ENCODE measurements around the gene GADD45B. TPM values are rescaled to one million over a fixed set of nuclear protein-coding genes. Genes with fewer than 3 reads are reported as not detected.

Gene GADD45B
- total RNA-seq, 2 donors from 2014 or later, result 16.5 to 23.6 TPM

- no peaks in the 10 kb centered on the region for H3K36me3 Mint-ChIP-seq (ENCODE audit: low read depth)
- no peak for DNase-seq
- Histone ChIP-seq H3K27ac (ENCODE audit: low read depth, low read length) (no peak overlapping the region), H3K4me3 (ENCODE audit: low read length) (no peak overlapping the region), H3K9me3 (ENCODE audit: control insufficient read depth, low read length) (no peaks in the 10 kb centered on the region), H3K9ac (ENCODE audit: extremely low read depth, low read length, poor library complexity, severe bottlenecking) (no peak overlapping the region), H3K36me3 (ENCODE audit: control insufficient read depth, insufficient read depth, low read length) (no peaks in the 10 kb centered on the region), H3K27me3 (ENCODE audit: control insufficient read depth, insufficient read depth, low read length, poor library complexity, severe bottlenecking) (no peaks in the 10 kb centered on the region), H3K4me1 (ENCODE audit: control insufficient read depth, insufficient read depth, low read length) (no peaks in the 10 kb centered on the region)
- TF ChIP-seq CTCF (conservative IDR thresholded peaks at IDR 0.05), result no peak
- peaks cover 2% of the 10 kb centered on the region for H3K9me3 Mint-ChIP-seq
- H3K27me3 Mint-ChIP-seq (ENCODE audit: insufficient read depth), result no peaks in the 10 kb centered on the region
- WGBS, 2 experiments (ENCODE audit: insufficient coverage in 1 of 2, insufficient read length in 1 of 2), result 96 to 100% methylated on average over 2 to 5 of the region's 8 CpGs
- H3K4me3 Mint-ChIP-seq, result no peak overlapping the region
- H3K27ac Mint-ChIP-seq, result no peak overlapping the region
- H3K4me1 Mint-ChIP-seq, result no peaks in the 10 kb centered on the region
These were observed 33.2 kb downstream of the GADD45B start for GRCh38 chr19:2509096-2509495.

- H3K4me1 Mint-ChIP-seq, result no peaks in the 10 kb centered on the region
- H3K27me3 Mint-ChIP-seq (ENCODE audit: insufficient read depth), result no peaks in the 10 kb centered on the region
These were observed 35.6 kb downstream of the GADD45B start for GRCh38 chr19:2511570-2511969.

GRCh38 chr19:2511991-2512390 is 36.1 kb downstream of the GADD45B start:
- TF ChIP-seq CTCF (conservative IDR thresholded peaks at IDR 0.05), result no peak
- H3K27ac ChIP-seq (ENCODE audit: low read depth, low read length), result no peak overlapping the region

More at GRCh38 chr19:2511570-2511969, 35.6 kb downstream of the GADD45B start:
- Histone ChIP-seq H3K27me3 (ENCODE audit: control insufficient read depth, insufficient read depth, low read length, poor library complexity, severe bottlenecking) (no peaks in the 10 kb centered on the region), H3K4me3 (ENCODE audit: low read length) (no peak overlapping the region), H3K9ac (ENCODE audit: extremely low read depth, low read length, poor library complexity, severe bottlenecking) (no peak overlapping the region), H3K9me3 (ENCODE audit: control insufficient read depth, low read length) (no peaks in the 10 kb centered on the region), H3K4me1 (ENCODE audit: control insufficient read depth, insufficient read depth, low read length) (peaks cover 1% of the 10 kb centered on the region), H3K27ac (ENCODE audit: low read depth, low read length) (no peak overlapping the region), H3K36me3 (ENCODE audit: control insufficient read depth, insufficient read depth, low read length) (no peaks in the 10 kb centered on the region)
- WGBS, 2 experiments (ENCODE audit: insufficient coverage in 1 of 2, insufficient read length in 1 of 2), result 89 to 97% methylated on average over 9 to 22 of the region's 22 CpGs
- no peak for TF ChIP-seq CTCF (conservative IDR thresholded peaks at IDR 0.05)
- no peak for DNase-seq
- Mint-ChIP-seq H3K27ac (peak overlapping the region; percentile 39), H3K36me3 (ENCODE audit: low read depth) (peaks cover 2% of the 10 kb centered on the region), H3K4me3 (no peak overlapping the region), H3K9me3 (peaks cover 2% of the 10 kb centered on the region)

More at GRCh38 chr19:2511991-2512390, 36.1 kb downstream of the GADD45B start:
- peaks cover 2% of the 10 kb centered on the region for H3K36me3 Mint-ChIP-seq (ENCODE audit: low read depth)
- H3K9me3 ChIP-seq (ENCODE audit: control insufficient read depth, low read length), result no peaks in the 10 kb centered on the region
- H3K4me1 ChIP-seq (ENCODE audit: control insufficient read depth, insufficient read depth, low read length), result peaks cover 5% of the 10 kb centered on the region
- no peak overlapping the region for H3K4me3 ChIP-seq (ENCODE audit: low read length)
- H3K36me3 ChIP-seq (ENCODE audit: control insufficient read depth, insufficient read depth, low read length), result no peaks in the 10 kb centered on the region
- H3K27me3 Mint-ChIP-seq (ENCODE audit: insufficient read depth), result no peaks in the 10 kb centered on the region
- no peak overlapping the region for H3K27ac Mint-ChIP-seq
- DNase-seq, result no peak
- no peak overlapping the region for H3K9ac ChIP-seq (ENCODE audit: extremely low read depth, low read length, poor library complexity, severe bottlenecking)
- WGBS, 2 experiments (ENCODE audit: insufficient coverage in 1 of 2, insufficient read length in 1 of 2), result 94 to 95% methylated on average over 14 to 19 of the region's 21 CpGs
- peaks cover 2% of the 10 kb centered on the region for H3K9me3 Mint-ChIP-seq
- H3K4me3 Mint-ChIP-seq, result no peak overlapping the region
- H3K27me3 ChIP-seq (ENCODE audit: control insufficient read depth, insufficient read depth, low read length, poor library complexity, severe bottlenecking), result no peaks in the 10 kb centered on the region
- peaks cover 3% of the 10 kb centered on the region for H3K4me1 Mint-ChIP-seq
